ENCODE measurements around the gene NTRK3.
"Not testable (repeated sequence)": the region's sequence is repeated elsewhere in the genome, so short reads cannot be mapped to it uniquely, and the experiment has no call there.

The NTRK3 gene

GRCh38 chr15:88115486-88116152 is 140.9 kb downstream of the NTRK3 start:
- no peak for DNase-seq

DNA sequence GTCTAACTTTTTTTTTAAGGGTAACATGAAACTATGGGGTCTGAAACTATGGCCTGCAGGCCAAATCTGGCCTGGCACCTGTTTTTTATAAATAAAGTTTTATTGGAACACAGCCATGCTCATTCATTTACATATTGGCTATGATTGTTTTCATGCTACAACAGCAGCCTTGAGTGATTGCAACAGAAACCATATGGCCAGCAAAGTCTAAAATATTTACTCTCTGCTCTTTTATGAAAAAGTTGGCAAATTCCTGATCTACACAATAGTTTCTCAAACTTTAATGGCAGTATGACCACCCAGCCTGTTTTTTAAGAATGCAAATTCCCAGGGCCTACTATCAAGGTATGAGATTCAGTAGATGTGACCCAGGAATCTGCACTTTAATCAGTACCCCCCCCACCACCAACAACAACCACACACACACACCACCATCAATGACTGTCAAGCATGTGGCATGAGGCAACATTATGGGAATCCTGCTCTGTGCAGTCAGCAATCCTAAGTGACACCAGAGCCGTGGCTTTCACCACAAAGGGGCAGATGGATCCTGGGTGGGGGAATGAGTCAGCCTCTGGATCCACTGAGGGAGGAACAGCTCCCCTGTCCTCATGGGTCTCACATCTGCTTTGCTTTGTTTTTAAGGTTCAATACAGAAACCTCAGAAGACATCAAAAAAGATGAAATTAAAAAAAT is 142.8 kb downstream of the NTRK3 start:
- DNase-seq, result no peak

DNA sequence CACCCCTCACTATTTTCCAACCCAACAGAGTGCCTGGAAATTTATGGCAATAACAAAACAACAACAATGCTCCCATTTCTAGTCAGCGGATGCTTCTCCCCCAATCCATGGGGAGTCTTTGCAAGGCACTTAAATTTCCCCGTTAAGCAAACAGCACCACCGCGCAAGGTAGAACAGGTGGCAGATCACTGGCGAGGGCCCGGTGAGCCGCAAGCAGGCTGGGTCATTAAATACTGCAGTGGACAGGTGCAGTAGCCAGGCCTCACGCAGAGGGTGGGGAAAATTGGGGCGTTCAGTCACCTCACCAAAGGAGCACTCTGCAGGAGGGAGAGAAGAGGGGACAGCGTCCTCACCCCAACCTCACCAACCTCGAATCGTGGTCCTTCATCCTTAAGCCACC is 147.5 kb downstream of the NTRK3 start:
- no peak for DNase-seq

GRCh38 chr15:88108477-88108876 is 148.1 kb downstream of the NTRK3 start:
- DNase-seq, result no peak

- peak; percentile 30 for DNase-seq
Measured at GRCh38 chr15:88106074-88106473, 150.5 kb downstream of the NTRK3 start.

DNA sequence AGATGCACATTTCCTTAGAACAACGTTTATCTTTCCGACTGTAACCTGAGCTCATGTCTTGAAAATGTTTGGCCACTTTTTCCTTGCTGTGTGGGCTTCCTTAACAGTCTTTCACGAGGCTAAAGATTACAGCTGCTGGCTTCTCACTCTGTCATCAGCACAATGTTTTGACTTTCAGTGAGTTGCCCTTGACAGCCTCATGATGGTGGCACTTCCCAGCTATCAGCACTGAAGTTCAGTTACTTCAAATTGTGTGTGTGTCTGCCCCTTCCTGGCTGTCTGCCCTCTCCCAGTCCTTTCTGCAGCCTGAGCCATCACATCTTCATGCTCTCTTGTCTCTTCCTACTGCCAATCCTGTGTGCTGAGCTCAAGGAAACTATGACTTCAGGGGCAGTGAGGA is 152.2 kb downstream of the NTRK3 start:
- DNase-seq, result no peak

DNA sequence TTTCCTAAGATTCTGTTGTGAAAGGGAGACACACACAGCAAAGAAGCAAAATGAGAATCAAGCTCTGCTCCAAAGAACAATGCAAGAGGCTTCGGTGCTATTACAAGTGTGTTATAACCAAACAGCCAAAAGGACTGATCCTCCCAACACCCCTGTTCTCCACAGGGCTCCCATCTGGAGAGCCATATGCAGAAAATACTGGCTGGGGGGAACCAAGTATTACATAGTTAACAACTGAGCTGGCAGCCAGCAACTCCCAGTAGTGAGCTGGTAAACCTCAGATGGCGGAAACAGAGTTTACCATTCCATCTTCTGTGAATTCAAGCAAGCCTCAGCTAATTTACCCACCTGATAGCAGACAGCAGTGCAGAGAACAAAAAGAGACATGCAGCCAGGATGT is 156.4 kb downstream of the NTRK3 start:
- DNase-seq, result no peak

DNA sequence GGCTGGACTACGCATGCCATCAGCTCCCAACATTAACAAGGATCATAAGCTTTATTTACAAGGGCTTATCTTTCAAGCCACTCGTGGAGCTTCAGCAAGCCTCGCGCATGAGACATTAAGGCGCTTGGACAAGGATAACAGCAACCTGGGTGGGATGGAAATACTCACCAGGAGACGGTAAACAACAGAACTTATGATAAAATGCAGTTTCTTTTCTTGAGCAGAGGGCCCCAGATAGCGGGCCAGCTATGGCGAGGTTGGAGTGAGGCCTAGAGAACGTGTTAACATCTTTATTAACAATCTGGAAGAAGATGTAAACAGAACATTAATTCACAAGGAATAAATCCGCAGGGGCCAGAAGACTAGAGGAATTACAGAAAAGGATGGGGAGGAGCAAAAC is 158.2 kb downstream of the NTRK3 start:
- DNase-seq, result no peak

GRCh38 chr15:88091444-88092016 is 165.0 kb downstream of the NTRK3 start:
- no peak for DNase-seq

GRCh38 chr15:88090481-88091011 is 166.0 kb downstream of the NTRK3 start:
- no peak for DNase-seq

GRCh38 chr15:88089731-88090130 is 166.8 kb downstream of the NTRK3 start:
- DNase-seq, result no peak

DNA sequence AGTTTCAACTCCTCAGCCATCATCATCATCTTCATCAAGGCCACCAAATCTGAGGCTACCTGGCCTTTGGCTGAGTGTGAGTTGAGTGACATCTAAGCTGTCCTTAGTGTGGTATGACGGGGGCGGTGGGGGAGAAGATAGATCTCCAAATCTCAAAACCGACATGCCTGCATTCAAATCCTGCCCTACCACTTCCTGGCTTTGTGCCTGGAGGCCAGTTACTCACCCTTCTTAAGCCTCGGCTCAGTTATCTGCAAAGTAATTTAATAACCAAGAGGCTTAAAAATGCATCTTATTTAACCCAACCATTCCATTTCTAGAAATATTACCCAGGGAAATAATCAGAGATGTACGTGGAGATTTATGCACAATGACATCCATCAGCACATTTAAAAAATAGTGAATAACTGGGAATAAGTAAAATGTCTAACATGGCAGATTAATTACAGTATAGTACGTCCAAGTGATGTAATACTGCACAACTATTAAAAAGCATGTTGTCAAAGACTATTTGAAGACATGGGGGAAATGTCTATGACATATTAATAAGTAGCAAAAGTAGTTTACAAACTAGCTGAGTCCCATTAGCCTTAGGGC is 167.4 kb downstream of the NTRK3 start:
- DNase-seq, result no peak

DNA sequence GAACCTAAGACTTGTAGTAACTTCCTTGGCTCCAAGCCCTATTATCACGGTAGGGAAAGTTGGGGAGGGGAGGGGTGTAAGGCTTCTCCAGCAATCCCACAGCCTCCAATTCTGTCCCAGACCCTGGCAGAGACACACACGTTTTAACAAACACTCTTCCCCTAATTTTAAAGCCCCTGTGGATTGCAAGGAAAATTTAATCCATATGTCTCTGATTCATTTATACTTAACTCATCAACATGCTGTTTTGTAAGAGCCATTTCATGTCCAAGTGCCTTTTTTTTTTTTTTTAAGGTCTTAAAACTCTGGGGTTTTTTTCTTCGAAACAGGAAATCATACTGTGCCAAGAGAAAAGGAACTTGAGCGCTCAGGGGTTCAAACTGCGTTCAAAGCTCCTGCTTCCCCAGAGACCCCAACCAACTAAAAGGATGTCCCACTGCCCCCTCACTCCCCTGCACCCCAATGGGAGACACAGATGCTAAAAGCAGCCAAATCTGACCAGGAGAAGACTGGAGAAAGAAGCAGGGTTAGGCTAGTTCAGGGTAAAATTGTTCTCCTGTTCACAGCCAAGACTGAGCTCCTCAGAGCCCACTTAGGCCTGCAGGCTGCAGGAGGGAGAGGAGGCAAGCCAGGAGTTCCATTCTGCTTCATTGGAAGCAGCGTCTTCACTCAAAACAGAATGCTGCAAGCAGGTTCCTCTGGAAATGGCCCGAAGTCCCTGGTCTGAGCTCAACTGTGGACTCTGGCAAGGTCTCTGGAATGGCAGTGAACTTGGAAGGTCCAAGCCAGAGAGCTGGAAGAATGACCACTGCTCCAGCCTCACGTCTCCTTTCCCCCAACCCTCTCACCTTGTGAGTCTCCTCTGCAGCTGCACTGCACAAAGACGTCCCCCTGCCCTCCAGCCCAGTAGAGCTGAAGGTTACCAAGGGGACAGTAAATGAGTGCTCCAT is 172.5 kb downstream of the NTRK3 start:
- peak; percentile 72 for DNase-seq

GRCh38 chr15:88080616-88081015 is 175.9 kb downstream of the NTRK3 start:
- no peak for DNase-seq

- no peak for DNase-seq
Measured at GRCh38 chr15:88077296-88078020, 179.1 kb downstream of the NTRK3 start.

DNA sequence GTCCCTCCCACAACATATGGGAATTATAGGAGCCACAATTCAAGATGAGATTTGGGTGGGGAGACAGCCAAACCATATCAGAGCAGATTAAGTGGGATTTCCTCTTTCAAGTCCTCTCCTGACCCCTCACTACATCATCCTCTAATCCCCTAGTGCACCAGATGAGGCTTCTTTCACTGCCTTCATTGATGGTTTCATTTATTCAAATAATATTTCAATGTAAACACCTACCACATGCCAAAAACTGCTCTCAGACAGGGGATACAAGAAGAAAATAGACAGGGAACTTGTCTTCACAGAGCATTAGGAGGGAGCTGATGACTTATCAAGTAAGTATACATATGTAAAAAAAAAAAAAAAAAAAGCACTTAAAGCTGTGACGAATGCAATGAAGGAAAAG is 180.2 kb downstream of the NTRK3 start:
- peak; percentile 55 for DNase-seq

- no peak for DNase-seq
Measured at GRCh38 chr15:88075102-88075501, 181.4 kb downstream of the NTRK3 start.

GRCh38 chr15:88074386-88074785 is 182.2 kb downstream of the NTRK3 start:
- DNase-seq, result no peak

GRCh38 chr15:88073391-88073691 is 183.2 kb downstream of the NTRK3 start:
- no peak for DNase-seq

- DNase-seq, result no peak
Measured at GRCh38 chr15:88072598-88073390, 183.7 kb downstream of the NTRK3 start.

DNA sequence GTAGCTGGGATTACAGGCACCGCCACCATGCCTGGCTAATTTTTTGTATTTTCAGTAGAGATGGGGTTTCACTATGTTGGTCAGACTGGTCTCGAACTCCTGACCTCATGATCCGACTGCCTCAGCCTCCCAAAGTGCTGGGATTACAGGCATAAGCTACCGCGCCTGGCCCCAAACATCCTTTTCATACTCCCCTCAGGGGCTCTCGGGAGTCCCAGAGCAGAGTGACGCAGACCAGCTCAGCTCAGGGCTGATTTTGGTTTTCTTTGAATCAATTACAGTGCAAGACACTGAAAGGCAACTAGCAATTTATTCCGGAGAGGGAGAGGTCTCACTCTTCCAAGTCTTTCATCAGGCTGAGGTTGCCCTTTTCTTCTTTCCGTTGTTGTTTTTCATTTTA is 184.4 kb downstream of the NTRK3 start:
- DNase-seq, result not testable (repeated sequence)
